Fibroblast of the aortic adventitia (primary cell): ENCODE results near the gene HYAL1. TPM values are rescaled to one million over a fixed set of nuclear protein-coding genes. Genes with fewer than 3 reads are reported as not detected.

Source experiments
- DNase-seq: peaks from one replicate; pipeline ENCODE4 v3.0.0-alpha.2; 2010; ENCODE audit warnings: low read depth
- H3K4me3 ChIP-seq: 2 replicates; pipeline ENCODE4 v1.5.1; 2011; ENCODE audit warnings: low read depth, mild to moderate bottlenecking, control low read depth, low read length, moderate library complexity
- total RNA-seq: library from RNA; depleted of rRNA; stranded (reverse); fragments of >200 nt; gene quantifications from 2 replicates; pipeline ENCODE4 v1.2.3, GENCODE V29; 2012; ENCODE audit warnings: low replicate concordance
- TF ChIP-seq, protein P1 (sequence below): IDR thresholded peaks from 2 replicates; pipeline ENCODE4 v1.5.1; 2011; ENCODE audit warnings: mild to moderate bottlenecking, low read length, control low read depth, inconsistent platforms; ENCODE audit not compliant: insufficient read depth

Gene HYAL1
- total RNA-seq, 1 donor: 0.90 TPM

DNA sequence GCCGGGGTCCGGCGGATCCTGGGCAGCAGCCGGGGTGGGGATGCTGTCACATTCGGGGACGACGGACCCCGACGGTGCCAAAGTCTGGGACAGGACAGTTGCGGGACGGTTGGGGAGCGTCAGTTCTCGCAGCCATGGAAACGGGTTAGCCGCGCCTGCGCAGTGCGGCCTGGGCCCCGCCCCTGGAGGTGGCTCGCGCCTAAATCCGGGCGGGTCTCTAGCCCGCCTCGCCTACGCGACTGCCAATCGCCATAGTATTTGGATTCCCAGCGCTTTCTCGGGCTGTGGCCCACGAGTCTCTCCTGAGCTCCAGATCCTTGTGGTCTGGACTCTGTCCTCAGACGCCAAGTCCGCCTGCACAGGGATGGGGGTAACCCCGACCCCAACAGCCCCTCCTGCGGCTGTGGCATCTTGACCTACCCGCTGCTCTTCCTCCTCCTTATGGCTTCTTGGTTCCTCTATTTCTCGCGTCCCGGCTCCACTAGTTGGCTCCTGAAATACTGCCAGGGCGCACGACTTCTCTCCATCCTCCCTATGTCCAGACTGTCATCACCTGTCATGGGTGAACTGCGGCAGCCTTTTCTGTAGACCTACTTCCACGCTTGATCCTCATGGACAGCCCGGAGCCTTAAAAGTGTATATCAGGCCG is 42.3 kb upstream of the HYAL1 start, which contains the start of gene ZMYND10:
Gene ZMYND10 (minus strand): TSS at position 147 of the 649 bp plus-strand sequence. CDS start 153 bp downstream, outside the sequence.
- TF ChIP-seq, protein P1, sequence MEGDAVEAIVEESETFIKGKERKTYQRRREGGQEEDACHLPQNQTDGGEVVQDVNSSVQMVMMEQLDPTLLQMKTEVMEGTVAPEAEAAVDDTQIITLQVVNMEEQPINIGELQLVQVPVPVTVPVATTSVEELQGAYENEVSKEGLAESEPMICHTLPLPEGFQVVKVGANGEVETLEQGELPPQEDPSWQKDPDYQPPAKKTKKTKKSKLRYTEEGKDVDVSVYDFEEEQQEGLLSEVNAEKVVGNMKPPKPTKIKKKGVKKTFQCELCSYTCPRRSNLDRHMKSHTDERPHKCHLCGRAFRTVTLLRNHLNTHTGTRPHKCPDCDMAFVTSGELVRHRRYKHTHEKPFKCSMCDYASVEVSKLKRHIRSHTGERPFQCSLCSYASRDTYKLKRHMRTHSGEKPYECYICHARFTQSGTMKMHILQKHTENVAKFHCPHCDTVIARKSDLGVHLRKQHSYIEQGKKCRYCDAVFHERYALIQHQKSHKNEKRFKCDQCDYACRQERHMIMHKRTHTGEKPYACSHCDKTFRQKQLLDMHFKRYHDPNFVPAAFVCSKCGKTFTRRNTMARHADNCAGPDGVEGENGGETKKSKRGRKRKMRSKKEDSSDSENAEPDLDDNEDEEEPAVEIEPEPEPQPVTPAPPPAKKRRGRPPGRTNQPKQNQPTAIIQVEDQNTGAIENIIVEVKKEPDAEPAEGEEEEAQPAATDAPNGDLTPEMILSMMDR: no peak
- peak within 1 kb of the TSS; percentile 67 for H3K4me3 ChIP-seq
- peak; percentile 52 for DNase-seq

DNA sequence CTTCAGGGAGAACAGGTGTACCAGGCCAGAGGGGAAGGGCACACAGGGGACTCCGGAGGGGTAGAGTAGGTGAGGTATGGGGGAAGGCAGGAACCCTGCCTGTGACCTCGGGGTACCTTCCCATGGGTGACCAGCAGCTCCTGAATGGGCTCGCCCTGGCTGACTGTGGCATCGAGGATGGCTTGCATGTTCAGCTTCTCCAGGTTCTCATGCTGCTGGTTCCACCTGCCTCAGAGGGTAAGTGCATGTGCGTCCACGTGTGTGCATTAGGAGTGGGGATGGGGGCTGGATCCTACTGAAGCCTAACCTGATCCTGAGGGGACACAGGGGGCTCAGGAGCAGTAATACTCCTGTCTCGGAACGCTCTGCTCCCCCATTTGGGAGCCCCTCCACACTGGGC is 41.6 kb upstream of the HYAL1 start:
- no peak for DNase-seq
- TF ChIP-seq, protein P1: no peak
- H3K4me3 ChIP-seq: peak overlapping the region; percentile 67

DNA sequence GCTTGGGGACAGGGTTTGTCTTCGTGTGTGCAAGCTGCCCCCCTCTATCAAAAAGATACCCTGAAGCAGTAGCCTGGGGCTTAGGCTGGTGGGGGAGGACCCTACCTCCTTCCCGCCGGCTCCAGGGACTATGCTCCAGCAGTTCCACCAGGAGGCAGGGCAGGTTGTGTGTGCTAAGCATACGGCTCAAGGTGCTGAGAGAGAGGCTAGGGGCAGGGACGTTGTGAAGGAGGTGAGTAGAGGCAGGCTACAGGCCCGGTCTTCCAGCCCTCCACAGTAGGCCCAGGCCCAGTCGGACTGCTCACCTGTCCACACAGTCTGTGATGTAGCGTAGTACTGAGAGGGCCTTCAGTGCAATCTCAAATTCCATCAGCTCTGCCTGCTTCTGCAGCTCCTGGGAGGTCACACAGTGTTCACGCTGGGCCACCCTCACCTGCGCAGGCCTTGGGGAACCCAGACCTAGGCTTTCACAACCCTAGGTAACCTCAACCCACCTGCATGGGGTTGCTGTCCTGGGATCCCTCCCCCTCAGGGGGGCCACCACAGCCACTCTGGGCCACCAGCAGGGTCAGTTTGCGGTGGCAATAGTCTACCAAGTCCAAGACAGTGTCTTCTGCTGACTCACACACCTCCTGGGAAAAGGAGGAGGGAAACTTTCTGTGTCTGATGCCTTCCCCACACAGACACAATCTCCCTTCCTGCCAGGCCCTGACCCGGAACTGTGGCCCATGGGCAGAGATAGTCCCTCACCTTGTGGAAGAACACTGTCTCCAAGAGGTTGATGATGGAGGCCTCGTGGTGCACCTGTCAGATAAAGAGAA is 39.6 kb upstream of the HYAL1 start:
- TF ChIP-seq, protein P1: no peak
- H3K4me3 ChIP-seq: no peak overlapping the region
- DNase-seq: no peak

DNA sequence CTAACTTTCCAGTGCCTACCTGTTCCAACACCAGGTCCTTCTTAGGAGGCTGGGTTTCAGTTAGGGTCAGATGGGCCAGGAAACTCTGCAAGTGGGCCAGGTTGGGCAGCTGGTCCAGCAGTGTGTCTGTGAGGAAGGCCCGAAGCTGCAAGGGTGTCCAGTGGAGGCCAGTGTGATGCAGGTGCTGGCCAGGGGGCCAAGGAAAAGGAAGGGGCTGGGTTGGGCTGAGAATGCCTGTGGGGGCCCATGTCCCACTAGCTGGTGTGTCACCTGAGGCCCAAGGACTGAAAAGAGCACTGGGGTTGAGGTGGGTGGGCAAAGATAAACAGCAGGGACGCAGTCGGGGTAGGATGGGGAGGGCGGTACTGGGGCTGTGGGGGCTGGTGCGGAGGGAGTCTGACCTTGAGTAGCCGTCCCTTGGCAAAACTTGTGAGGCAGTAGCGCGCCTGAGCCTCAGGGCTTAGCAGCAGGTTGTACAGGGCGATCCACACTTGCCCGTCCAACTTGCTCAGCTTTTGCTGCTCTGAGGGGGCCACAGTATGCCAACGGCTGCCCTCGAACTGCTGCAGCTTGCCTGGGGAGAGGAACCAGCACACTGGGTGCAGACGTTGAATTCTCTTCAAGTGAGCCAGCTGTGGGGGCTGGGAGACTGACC is 38.7 kb upstream of the HYAL1 start:
- H3K4me3 ChIP-seq: no peak overlapping the region
- no peak for DNase-seq
- TF ChIP-seq, protein P1: no peak

DNA sequence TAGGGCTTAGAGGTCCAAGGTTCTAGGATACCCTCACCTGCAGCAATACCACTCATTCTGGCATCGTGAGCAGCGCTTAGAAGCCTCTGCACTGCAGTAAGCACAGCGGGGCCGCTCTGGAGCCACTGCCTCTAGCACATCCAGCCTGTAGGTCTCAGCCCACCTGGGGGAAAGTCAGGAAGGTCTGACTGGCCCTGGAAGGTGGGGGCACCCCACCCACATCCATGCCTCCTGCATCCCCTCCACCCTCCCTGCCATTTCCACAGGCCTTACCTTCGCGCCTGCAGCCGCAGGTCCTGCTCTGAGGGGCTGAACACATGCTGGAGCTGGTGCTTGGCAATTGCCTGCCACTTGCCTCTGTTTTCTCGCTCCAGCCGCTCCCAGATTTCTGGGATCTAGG is 38.2 kb upstream of the HYAL1 start:
- DNase-seq: no peak
- TF ChIP-seq, protein P1: no peak

DNA sequence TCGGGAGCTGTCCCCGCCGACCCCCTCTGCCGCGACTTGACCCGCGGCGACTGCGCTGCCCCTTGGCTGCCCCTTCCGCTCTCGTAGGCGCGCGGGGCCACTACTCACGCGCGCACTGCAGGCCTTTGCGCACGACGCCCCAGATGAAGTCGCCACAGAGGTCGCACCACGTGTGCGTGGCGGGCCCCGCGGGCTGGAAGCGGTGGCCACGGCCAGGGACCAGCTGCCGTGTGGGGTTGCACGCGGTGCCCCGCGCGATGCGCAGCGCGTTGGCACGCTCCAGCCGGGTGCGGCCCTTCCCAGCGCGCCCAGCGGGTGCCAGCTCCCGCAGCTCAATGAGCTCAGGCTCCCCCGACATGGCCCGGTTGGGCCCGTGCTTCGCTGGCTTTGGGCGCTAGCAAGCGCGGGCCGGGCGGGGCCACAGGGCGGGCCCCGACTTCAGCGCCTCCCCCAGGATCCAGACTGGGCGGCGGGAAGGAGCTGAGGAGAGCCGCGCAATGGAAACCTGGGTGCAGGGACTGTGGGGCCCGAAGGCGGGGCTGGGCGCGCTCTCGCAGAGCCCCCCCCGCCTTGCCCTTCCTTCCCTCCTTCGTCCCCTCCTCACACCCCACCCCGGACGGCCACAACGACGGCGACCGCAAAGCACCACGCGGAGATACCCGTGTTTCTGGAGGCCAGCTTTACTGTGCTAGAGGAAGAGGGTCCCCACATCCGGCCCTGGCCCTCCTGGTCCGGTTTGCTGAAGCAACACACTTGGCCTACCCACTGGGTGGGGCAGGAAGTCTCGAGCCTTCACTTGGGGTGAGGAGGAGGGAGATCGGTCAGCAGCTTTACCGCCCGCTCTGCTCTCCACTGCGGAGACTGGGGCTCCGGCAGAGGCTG is 37.3 kb upstream of the HYAL1 start, which contains the start of gene RASSF1:
Gene RASSF1 (minus strand): TSS at position 389 of the 882 bp plus-strand sequence. CDS start 31 bp downstream, at position 358.
- peak within 1 kb of the TSS; percentile 69 for H3K4me3 ChIP-seq
- TF ChIP-seq, protein P1: no peak
- peak; percentile 57 for DNase-seq

More for the DNA sequence above, 38.2 kb upstream of the HYAL1 start:
- peak overlapping the region; percentile 69 for H3K4me3 ChIP-seq
